ENCODE measurements around the gene CRIP2.

DNA sequence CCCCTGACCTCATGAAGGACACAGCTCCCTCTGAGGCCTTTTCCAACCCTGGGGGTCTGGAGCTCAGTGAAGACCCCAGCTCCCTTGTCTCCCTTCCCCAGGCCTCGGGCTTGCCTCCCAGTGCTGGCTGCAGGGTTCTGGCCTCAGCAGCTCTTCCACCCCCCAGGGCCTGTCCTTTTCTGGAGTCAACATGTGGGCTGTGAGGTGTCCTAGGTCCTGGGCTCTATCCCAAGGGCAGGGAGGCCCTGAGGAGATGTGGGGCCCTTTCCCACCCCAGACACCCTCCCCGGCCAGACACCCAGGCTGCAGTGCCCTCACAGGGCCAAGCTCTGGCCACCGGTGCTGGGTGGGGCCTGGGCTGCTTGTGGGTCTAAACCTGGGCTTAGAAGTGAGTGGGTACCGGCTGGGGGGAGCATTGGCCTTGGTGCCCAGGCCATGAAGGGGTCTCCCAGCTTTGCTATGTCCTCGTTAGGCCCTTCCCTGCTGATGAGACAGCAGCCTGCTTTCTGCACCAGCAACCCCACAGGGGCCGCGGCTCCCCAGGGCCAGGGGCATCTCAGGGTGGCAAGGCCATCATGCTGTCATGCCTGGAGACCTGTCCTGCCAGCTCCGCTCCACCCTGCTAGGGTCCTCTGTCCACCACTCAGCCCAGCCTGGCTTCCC lies 2.7 kb upstream of the CRIP2 start:
- TF ChIP-seq, protein P1, sequence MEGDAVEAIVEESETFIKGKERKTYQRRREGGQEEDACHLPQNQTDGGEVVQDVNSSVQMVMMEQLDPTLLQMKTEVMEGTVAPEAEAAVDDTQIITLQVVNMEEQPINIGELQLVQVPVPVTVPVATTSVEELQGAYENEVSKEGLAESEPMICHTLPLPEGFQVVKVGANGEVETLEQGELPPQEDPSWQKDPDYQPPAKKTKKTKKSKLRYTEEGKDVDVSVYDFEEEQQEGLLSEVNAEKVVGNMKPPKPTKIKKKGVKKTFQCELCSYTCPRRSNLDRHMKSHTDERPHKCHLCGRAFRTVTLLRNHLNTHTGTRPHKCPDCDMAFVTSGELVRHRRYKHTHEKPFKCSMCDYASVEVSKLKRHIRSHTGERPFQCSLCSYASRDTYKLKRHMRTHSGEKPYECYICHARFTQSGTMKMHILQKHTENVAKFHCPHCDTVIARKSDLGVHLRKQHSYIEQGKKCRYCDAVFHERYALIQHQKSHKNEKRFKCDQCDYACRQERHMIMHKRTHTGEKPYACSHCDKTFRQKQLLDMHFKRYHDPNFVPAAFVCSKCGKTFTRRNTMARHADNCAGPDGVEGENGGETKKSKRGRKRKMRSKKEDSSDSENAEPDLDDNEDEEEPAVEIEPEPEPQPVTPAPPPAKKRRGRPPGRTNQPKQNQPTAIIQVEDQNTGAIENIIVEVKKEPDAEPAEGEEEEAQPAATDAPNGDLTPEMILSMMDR (conservative IDR thresholded peaks at IDR 0.05 in 1 of 2, IDR thresholded peaks at IDR 0.05 in 1 of 2; ENCODE audit: extremely low read depth in 1 of 2, insufficient read depth in 1 of 2, low read depth in 1 of 2, low read length in 2 of 2): no peak
- TF ChIP-seq EZH2 (IDR thresholded peaks at IDR 0.05; ENCODE audit: borderline replicate concordance, low read length): no peak

Data from mammary epithelial cell (primary cell).